SK-N-SH (cell line): ENCODE data around the gene FTO. TPM values are rescaled to one million over a fixed set of nuclear protein-coding genes. Genes with fewer than 3 reads are reported as not detected.

ENCODE experiments used
- CTCF ChIA-PET: fragments of 300-600, 350-600 bp; formaldehyde crosslinking; extraction: SDS; loops from one replicate; lab custom pipeline; 2021; lab: Yijun Ruan, JAX
- POLR2A ChIA-PET: fragments of 350-600 bp; sonication (Branson Sonifier 250); formaldehyde crosslinking; extraction: SDS; loops from one replicate; lab custom pipeline; 2020; ENCODE audit warnings: antibody characterized with exemption, inconsistent platforms; lab: Yijun Ruan, JAX
- DNase-seq: peaks from one replicate; pipeline ENCODE4 v3.0.0; 2012
- H2AFZ ChIP-seq: fragments of 200-600 bp; sonication (generic); 2 replicates; pipeline ENCODE4 v1.8.1; 2016; ENCODE audit warnings: antibody characterized with exemption, mild to moderate bottlenecking, low read depth
- H3F3A ChIP-seq: fragments of 200-600 bp; sonication (generic); replicated peaks from 2 replicates; pipeline ENCODE3; 2016; ENCODE audit warnings: antibody characterized with exemption, mild to moderate bottlenecking; ENCODE audit not compliant: insufficient read depth
- H3K27ac ChIP-seq, 2 experiments: fragments of 200-500 bp in 1 of 2; fragments of 200-600 bp in 1 of 2; sonication (Bioruptor generic) in 1 of 2; sonication (generic), shearing (Covaris generic) in 1 of 2; 2 replicates each; pipeline versions ENCODE4 v1.5.1 to v1.6.1; 2014 to 2016; ENCODE audit warnings: low read depth in 2 of 2, inconsistent platforms in 1 of 2, low read length in 1 of 2, mild to moderate bottlenecking in 1 of 2, mixed read lengths in 1 of 2
- H3K27me3 ChIP-seq: fragments of 200-600 bp; sonication (generic), shearing (Covaris generic); 2 replicates; pipeline ENCODE4 v1.6.1; 2016; ENCODE audit warnings: mixed run types; ENCODE audit not compliant: insufficient read depth
- H3K36me3 ChIP-seq, 2 experiments: fragments of 200-500 bp in 1 of 2; fragments of 200-600 bp in 1 of 2; sonication (Bioruptor generic) in 1 of 2; sonication (generic) in 1 of 2; replicated peaks in 1 of 2; 2 replicates each; pipeline versions ENCODE3 to v1.5.1; 2014 to 2016; ENCODE audit warnings: low read length in 1 of 2, mild to moderate bottlenecking in 1 of 2; ENCODE audit not compliant: insufficient read depth in 2 of 2, control insufficient read depth in 1 of 2
- H3K4me1 ChIP-seq, 2 experiments: fragments of 200-500 bp in 1 of 2; fragments of 200-600 bp in 1 of 2; sonication (Bioruptor generic) in 1 of 2; sonication (generic), shearing (Covaris generic) in 1 of 2; 2 replicates each; pipeline versions ENCODE4 v1.5.1 to v1.6.1; 2014 to 2016; ENCODE audit warnings: low read depth in 1 of 2, low read length in 1 of 2, mixed run types in 1 of 2; ENCODE audit not compliant: insufficient read depth in 2 of 2, control insufficient read depth in 1 of 2
- H3K4me2 ChIP-seq: fragments of 200-600 bp; sonication (generic), shearing (Covaris generic); 2 replicates; pipeline ENCODE4 v1.6.1; 2017; ENCODE audit warnings: mixed run types
- H3K4me3 ChIP-seq, 2 experiments: fragments of 200-500 bp in 1 of 2; fragments of 200-600 bp in 1 of 2; sonication (Bioruptor generic) in 1 of 2; sonication (generic), shearing (Covaris generic) in 1 of 2; 2 replicates each; pipeline versions ENCODE4 v1.5.1 to v1.8.1; 2014 to 2016; ENCODE audit warnings: low read depth in 2 of 2, inconsistent platforms in 1 of 2, low read length in 1 of 2, mild to moderate bottlenecking in 1 of 2, mixed read lengths in 1 of 2, moderate library complexity in 1 of 2
- H3K79me2 ChIP-seq: fragments of 200-600 bp; sonication (generic); 2 replicates; pipeline ENCODE4 v1.8.1; 2017; ENCODE audit warnings: mild to moderate bottlenecking; ENCODE audit not compliant: insufficient read depth
- H3K9ac ChIP-seq: fragments of 200-600 bp; sonication (generic); 2 replicates; pipeline ENCODE4 v1.6.1; 2017; ENCODE audit warnings: mixed run types
- H3K9me2 ChIP-seq: fragments of 200-600 bp; sonication (generic); 2 replicates; pipeline ENCODE4 v1.6.1; 2017; ENCODE audit warnings: mixed run types
- H3K9me3 ChIP-seq: fragments of 200-600 bp; sonication (generic); 2 replicates; pipeline ENCODE4 v1.6.1; 2017; ENCODE audit warnings: mixed run types, mild to moderate bottlenecking, moderate library complexity
- H4K20me1 ChIP-seq: fragments of 200-600 bp; sonication (generic); 2 replicates; pipeline ENCODE4 v1.6.1; 2017; ENCODE audit warnings: mild to moderate bottlenecking, mixed run types; ENCODE audit not compliant: insufficient read depth
- CHD2 ChIP-seq: fragments of 150-350 bp; IDR thresholded peaks from 2 replicates; pipeline ENCODE4 v1.6.1; 2018; ENCODE audit warnings: low read length; ENCODE audit not compliant: partially characterized antibody
- FOSL2 ChIP-seq: IDR thresholded peaks from 2 replicates; pipeline ENCODE4 v1.4.0; 2012; ENCODE audit warnings: low read depth, mild to moderate bottlenecking, moderate library complexity, borderline replicate concordance
- FOXJ3 ChIP-seq: sonication (generic); formaldehyde crosslinking; IDR thresholded peaks from 2 replicates; pipeline ENCODE4 v1.5.1; 2020; ENCODE audit warnings: mild to moderate bottlenecking, missing genetic modification reagents
- FOXM1 ChIP-seq: IDR thresholded peaks from 2 replicates; pipeline ENCODE4 v1.4.0; 2012; ENCODE audit warnings: low read depth, mild to moderate bottlenecking
- MXI1 ChIP-seq: IDR thresholded peaks from 2 replicates; pipeline ENCODE4 v1.6.1; 2012; ENCODE audit warnings: mild to moderate bottlenecking, low read depth, low read length, improper control_type of control experiment
- PBX3 ChIP-seq: IDR thresholded peaks from 2 replicates; pipeline ENCODE4; 2012
- POLR2AphosphoS5 ChIP-seq: IDR thresholded peaks from 2 replicates; pipeline ENCODE4 v1.6.1; 2012; ENCODE audit warnings: low read depth, low read length
- REST ChIP-seq: IDR thresholded peaks from 2 replicates; pipeline ENCODE4 v1.6.1; 2012; ENCODE audit warnings: mild to moderate bottlenecking, low read depth, low read length, moderate library complexity
- RFX5 ChIP-seq: IDR thresholded peaks from 2 replicates; pipeline ENCODE4 v1.6.1; 2012; ENCODE audit warnings: mild to moderate bottlenecking, improper control_type of control experiment, low read length
- SIN3A ChIP-seq: IDR thresholded peaks from 2 replicates; pipeline ENCODE4 v1.6.1; 2012; ENCODE audit warnings: low read depth, mild to moderate bottlenecking, low read length, moderate library complexity, borderline replicate concordance
- SMC3 ChIP-seq: IDR thresholded peaks from 2 replicates; pipeline ENCODE4 v1.6.1; 2012; ENCODE audit warnings: low read depth, low read length, improper control_type of control experiment
- TAF1 ChIP-seq: IDR thresholded peaks from 2 replicates; pipeline ENCODE4 v1.6.1; 2012; ENCODE audit warnings: low read depth, mild to moderate bottlenecking, low read length, moderate library complexity, borderline replicate concordance
- TCF12 ChIP-seq: IDR thresholded peaks from 2 replicates; pipeline ENCODE4 v1.4.0; 2012
- TEAD4 ChIP-seq: IDR thresholded peaks from 2 replicates; pipeline ENCODE4 v1.4.0; 2012; ENCODE audit warnings: mild to moderate bottlenecking, borderline replicate concordance; ENCODE audit not compliant: insufficient read depth
- YY1 ChIP-seq: IDR thresholded peaks from 2 replicates; pipeline ENCODE4 v1.4.0; 2012; ENCODE audit warnings: low read depth, mild to moderate bottlenecking
- WGBS: methylation state at CpG from one replicate; pipeline ENCODE4 v1.1.6; 2017; ENCODE audit warnings: low lambda C conversion rate; 5-methylcytosine and 5-hydroxymethylcytosine counted together
- polyA plus RNA-seq, 3 experiments: library from polyadenylated mRNA; depleted of rRNA; stranded (reverse); fragments of >200 nt; gene quantifications; 2 replicates each; pipeline ENCODE4 v1.2.3, GENCODE V29; 2012

Gene FTO
- polyA plus RNA-seq, 1 of the 3 experiments (the other 2 are of a cell fraction), result 41.2 TPM

DNA sequence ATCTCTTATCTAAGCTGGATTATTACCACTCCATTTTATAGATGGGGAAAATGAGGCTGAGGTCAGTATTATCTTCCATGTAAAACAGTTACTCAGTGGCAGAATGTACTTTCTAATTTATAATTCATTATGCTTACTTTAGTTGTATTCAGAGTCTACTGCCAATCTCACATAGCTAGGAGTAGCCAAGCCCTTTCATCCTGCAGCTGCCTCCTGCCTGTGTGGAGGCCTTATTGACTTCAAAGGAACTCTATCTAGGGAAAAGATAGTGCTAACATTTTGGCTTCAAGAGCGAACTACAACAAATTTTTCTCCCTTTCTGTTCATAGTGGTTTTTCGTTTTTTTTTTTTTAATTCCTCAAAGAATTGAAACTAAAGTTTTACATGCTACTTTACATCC is 13.2 kb upstream of the FTO start:
- Histone ChIP-seq H3K4me1 (peaks cover 0 to 2% of the 10 kb centered on the region in 2 experiments; a peak in 2 of 4 replicates), H3K9me2 (no peaks in the 10 kb centered on the region), H2AFZ (no peak overlapping the region), H3K4me2 (no peak overlapping the region), H3K27me3 (no peaks in the 10 kb centered on the region), H3K36me3 (peaks cover 48 to 50% of the 10 kb centered on the region in 2 experiments), H3K9me3 (no peaks in the 10 kb centered on the region), H4K20me1 (no peaks in the 10 kb centered on the region), H3K79me2 (no peaks in the 10 kb centered on the region), H3K4me3 (no peak overlapping the region), H3K9ac (no peak overlapping the region), H3F3A (peaks cover 2% of the 10 kb centered on the region), H3K27ac (no peak overlapping the region)
- WGBS, result 82% methylated on average over 2 of the region's 2 CpGs
- POLR2A ChIA-PET, result interaction anchor here (0.6 kb wide), 1 partner anchor 101 kb away, joined by 3 read pairs; no protein-coding TSS in a partner anchor
- CTCF ChIA-PET, result no interaction called here
- DNase-seq, result no peak
- TF ChIP-seq CHD2 (no peak), FOXM1 (no peak), PBX3 (no peak), SMC3 (no peak), REST (no peak), POLR2AphosphoS5 (no peak)

- Histone ChIP-seq H3K79me2 (no peaks in the 10 kb centered on the region), H3K9ac (no peak overlapping the region), H3K36me3 (peaks cover 45 to 59% of the 10 kb centered on the region in 2 experiments), H3K4me1 (peaks cover 0 to 2% of the 10 kb centered on the region in 2 experiments; a peak in 2 of 4 replicates), H3K9me2 (no peaks in the 10 kb centered on the region), H2AFZ (no peak overlapping the region), H3K9me3 (no peaks in the 10 kb centered on the region), H4K20me1 (no peaks in the 10 kb centered on the region), H3K4me2 (no peak overlapping the region), H3K27me3 (no peaks in the 10 kb centered on the region), H3K4me3 (no peak overlapping the region), H3F3A (peaks cover 12% of the 10 kb centered on the region), H3K27ac (no peak overlapping the region)
- 86% methylated on average over 5 of the region's 5 CpGs for WGBS
- CTCF ChIA-PET, result no interaction called here
- TF ChIP-seq FOXM1 (no peak), TEAD4 (no peak), SMC3 (no peak), YY1 (no peak), RFX5 (no peak), MXI1 (no peak), TCF12 (no peak), FOSL2 (no peak), SIN3A (no peak), FOXJ3 (CRISPR knock-in tag) (no peak), TAF1 (no peak)
- POLR2A ChIA-PET, result no interaction called here
- no peak for DNase-seq
Measured at GRCh38 chr16:53692146-53692545, 11.8 kb upstream of the FTO start.
